HG03469 (cell line): ENCODE results near the gene C1orf174.
"Not testable (repeated sequence)": the region's sequence is repeated elsewhere in the genome, so short reads cannot be mapped to it uniquely, and the experiment has no call there.

Experiments
- ATAC-seq: cut with Tn5 transposase; IDR thresholded peaks from one replicate; pipeline ENCODE4 v1.9.1; 2021; ENCODE audit warnings: mild to moderate bottlenecking, moderate library complexity, moderate number of reproducible peaks; ENCODE audit not compliant: unreplicated experiment

C1orf174 gene

GRCh38 chr1:3926956-3927355, 26.9 kb upstream of the C1orf174 start:
- no peak for ATAC-seq

GRCh38 chr1:3925762-3926161, 25.7 kb upstream of the C1orf174 start:
- ATAC-seq: no peak

DNA sequence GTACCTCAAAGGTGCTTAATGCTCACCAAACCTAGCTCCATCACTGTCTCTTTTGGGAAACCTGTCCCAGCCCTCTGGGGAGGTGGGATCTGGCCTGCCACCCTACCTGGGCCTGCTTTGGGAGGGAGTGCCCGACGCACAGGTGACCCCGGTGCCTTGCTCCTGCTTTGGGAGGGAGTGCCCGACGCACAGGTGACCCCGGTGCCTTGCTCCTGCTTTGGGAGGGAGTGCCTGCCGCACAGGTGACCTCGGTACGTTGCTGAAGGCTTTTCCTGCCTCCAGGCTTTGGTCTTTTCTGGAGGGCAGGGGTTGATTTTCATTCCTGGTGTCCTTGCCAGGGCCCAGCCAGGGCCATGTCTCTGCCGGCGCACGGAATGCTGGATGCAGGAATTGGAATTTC, 25.2 kb upstream of the C1orf174 start:
- ATAC-seq: no peak

GRCh38 chr1:3924825-3925220, 24.8 kb upstream of the C1orf174 start:
- no peak for ATAC-seq

DNA sequence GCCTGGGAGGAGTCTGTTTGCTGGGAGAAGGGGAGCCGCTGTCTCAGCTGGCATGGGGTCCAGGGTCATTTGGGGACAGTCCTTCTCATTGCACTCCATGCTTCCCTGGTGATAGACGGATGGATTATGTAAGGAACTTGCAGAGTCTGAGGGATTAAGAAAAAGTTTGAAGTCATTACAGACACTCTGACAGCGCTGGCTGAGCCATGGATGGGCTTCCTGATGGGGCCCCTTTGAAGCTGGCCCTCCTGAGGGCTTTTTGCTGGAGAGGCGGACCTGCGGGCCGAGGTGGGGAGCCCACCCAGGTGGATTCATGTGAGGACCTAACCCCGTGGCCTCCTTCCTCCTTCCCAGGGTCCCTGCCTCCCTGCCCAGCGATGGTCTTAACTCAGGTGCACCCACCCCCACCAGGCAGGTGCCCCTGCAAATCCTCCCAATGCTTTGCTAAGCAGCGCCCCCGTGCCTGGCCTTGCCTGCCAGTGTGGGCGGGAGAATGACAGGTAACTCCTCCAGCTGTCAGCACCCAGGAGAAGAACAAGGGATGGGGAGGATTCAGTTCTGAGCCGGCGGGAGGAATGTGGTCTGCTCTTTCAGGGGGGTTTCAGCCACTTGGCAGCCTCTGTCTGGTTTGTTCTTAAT, 24.2 kb upstream of the C1orf174 start:
- no peak for ATAC-seq

DNA sequence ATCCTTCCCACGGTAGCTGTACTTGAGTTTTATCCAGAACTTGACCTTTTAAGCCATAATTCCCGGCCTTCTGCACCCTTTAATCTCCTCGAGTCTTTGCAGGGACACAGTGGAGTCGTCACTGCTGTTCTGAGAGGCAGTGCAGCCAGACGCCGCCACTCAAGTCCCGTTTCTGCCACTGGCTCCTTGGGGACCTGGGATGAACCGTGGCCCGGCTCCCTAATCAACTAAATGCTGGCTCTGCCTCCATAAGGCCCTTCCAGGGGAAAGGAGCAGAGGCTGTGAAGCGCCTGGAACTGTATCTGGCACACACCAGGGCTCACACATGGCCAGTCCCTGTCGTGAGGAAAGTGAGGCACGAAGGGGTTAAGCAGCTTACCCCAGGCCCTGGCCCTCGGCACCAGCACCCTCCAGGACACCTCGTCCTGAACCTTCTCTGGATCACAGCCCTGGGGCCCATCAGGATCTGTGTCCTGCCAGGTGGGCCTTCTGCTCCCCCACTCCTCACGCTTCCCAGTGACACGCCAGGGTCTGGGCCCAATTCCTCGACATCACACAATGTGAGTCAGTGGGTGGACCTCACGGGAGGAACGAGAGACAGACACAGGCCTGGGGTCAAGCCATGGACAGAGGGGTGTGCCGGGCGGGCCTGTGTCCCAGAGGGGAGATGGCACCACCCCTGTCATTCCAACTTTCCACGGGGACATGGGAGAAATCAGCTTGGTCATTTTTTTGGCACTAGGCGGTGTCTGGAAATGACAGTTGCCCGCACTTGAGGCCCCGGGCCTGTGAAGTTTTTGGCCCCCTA, 23.5 kb upstream of the C1orf174 start:
- no peak for ATAC-seq

- no peak for ATAC-seq
These were observed 22.8 kb upstream of the C1orf174 start for GRCh38 chr1:3922851-3923250.

DNA sequence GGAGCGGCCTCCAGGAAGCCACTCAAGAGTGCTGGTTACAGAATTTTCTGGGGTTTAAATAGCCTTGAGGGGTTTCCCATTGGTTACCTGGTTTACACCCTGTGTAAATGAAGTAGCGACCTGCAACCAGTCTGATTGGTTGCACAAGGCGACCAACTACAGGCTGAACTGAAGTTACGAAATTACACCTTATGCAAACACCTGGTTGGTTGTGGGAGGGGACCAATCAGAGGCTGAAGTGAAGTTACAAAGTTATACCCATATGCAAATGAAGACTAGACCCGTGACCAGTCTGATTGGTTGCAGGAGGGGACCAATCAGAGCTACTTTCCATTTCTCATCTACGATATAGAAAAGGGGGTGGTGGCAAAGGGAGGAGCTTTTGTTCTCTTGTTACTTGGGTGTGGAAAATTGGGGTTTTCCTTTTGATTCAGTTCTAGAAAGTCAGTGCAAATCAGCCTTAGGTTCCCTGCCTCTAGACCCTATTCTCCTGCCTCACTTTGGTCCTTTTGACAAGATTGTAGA, 22.2 kb upstream of the C1orf174 start:
- no peak for ATAC-seq

- ATAC-seq: no peak
These were observed 21.7 kb upstream of the C1orf174 start for GRCh38 chr1:3921765-3922164.

- ATAC-seq: no peak
These were observed 19.6 kb upstream of the C1orf174 start for GRCh38 chr1:3919706-3920105.

GRCh38 chr1:3918966-3919611, 19.0 kb upstream of the C1orf174 start:
- ATAC-seq: no peak

DNA sequence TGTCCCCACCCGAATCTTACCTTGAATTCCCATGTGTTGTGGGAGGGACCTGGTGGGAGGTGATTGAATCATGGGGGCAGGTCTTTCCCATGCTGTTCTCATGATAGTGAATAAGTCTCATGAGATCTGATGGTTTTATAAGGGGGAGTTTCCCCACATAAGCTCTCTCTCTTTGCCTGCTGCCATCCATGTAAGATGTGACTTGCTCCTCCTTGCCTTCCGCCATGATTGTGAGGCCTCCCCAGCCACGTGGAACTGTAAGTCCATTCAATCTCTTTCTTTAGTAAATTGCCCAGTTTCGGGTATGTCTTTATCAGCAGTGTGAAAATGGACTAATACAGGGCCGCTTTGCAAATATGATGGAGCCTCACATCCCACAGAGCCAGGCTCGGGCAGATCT, 18.3 kb upstream of the C1orf174 start:
- not testable (repeated sequence) for ATAC-seq

- ATAC-seq: no peak
These were observed 17.7 kb upstream of the C1orf174 start for GRCh38 chr1:3917761-3918160.

GRCh38 chr1:3915551-3916121, 15.6 kb upstream of the C1orf174 start:
- no peak for ATAC-seq

DNA sequence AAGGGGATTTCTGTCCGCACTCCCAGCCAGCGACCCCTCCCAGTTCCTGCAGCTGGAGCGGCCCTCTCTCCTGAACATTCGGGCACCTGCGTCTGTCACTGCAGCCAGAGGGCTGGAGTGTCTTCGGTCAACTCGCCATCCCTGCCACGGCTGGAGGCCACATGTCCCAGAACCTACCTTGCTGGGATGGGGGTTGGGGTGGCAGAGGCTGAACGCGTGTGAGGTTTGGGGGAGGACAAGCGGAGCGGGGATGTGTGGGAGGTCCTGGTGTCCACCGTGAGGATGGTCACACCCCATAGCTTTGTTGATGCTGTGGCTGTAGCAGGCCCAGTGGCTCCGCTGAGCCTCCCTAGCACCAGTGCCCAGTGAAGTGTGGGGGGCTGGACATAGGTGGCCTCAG, 14.8 kb upstream of the C1orf174 start:
- no peak for ATAC-seq

- ATAC-seq: no peak
These were observed 14.3 kb upstream of the C1orf174 start for GRCh38 chr1:3914331-3914851.

DNA sequence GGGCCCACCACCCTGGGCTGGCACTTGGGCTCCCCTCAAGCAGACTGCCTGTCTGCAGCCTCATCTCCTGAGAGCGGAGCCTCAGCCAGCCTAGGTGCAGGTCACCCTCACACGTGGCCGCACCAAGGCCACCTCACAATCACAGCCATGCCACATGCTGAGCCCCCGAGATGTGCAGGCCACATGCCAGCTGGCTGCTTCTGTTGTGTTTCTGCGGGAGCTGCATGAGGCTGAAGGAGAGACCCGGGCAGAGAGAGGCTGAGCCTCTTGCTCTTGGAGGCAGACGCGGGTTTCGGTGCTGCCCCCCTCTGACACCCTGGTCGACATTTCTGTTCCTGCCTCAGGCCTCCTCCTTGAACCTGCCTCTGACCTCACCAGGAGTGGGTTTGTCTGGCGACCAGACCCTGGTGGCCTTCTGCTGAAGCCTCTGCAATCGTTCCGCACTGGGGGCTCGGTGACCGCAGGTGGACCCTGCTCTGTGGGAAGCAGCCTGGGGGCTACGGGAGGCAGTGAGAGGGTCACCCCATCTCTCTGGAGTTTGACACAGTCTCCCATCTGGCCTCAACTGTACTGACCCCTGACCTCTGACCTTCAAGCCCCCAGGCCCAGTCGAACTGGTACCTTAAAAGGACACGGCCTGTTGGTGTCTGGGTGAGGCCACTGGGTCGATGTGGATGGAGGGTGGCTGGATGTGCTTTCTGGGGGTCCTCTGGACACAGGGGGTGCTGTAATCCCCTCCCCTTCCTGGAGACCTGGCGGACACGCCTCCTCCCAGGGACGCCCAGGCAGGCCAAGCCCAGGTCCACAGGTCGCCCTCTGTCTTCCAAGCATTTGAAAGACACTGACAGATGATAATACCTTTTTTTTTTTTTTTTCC, 13.0 kb upstream of the C1orf174 start:
- no peak for ATAC-seq

- no peak for ATAC-seq
These were observed 12.1 kb upstream of the C1orf174 start for GRCh38 chr1:3911981-3912808.
